GM18870 (cell line): Measurements from ENCODE around the gene CAMTA1.

Source experiments
- ATAC-seq: cut with Tn5 transposase; IDR thresholded peaks from one replicate; pipeline ENCODE4 v1.9.1; 2021; ENCODE audit warnings: moderate library complexity; ENCODE audit not compliant: unreplicated experiment

The CAMTA1 gene

GRCh38 chr1:7491109-7491817, 706.0 kb downstream of the CAMTA1 start:
- no peak for ATAC-seq

- ATAC-seq: no peak
Observed at GRCh38 chr1:7491818-7492173, 706.5 kb downstream of the CAMTA1 start.

- ATAC-seq: no peak
Observed at GRCh38 chr1:7493711-7494454, 708.6 kb downstream of the CAMTA1 start.

GRCh38 chr1:7495962-7496361, 710.7 kb downstream of the CAMTA1 start:
- no peak for ATAC-seq

- no peak for ATAC-seq
Observed at GRCh38 chr1:7497107-7497637, 711.9 kb downstream of the CAMTA1 start.

GRCh38 chr1:7500381-7501083, 715.3 kb downstream of the CAMTA1 start:
- no peak for ATAC-seq

- ATAC-seq: no peak
Observed at GRCh38 chr1:7501084-7501491, 715.8 kb downstream of the CAMTA1 start.

GRCh38 chr1:7501723-7502603, 716.7 kb downstream of the CAMTA1 start:
- ATAC-seq: no peak

- ATAC-seq: no peak
Observed at GRCh38 chr1:7503691-7504437, 718.6 kb downstream of the CAMTA1 start.

GRCh38 chr1:7504438-7504720, 719.1 kb downstream of the CAMTA1 start:
- no peak for ATAC-seq

GRCh38 chr1:7505094-7505770, 720.0 kb downstream of the CAMTA1 start:
- no peak for ATAC-seq

GRCh38 chr1:7505771-7506453, 720.7 kb downstream of the CAMTA1 start:
- no peak for ATAC-seq

GRCh38 chr1:7506454-7507284, 721.4 kb downstream of the CAMTA1 start:
- ATAC-seq: no peak

- ATAC-seq: no peak
Observed at GRCh38 chr1:7507285-7508019, 722.2 kb downstream of the CAMTA1 start.

GRCh38 chr1:7508052-7508933, 723.0 kb downstream of the CAMTA1 start:
- ATAC-seq: no peak

- no peak for ATAC-seq
Observed at GRCh38 chr1:7508934-7509519, 723.8 kb downstream of the CAMTA1 start.
